GM18909 (cell line): ENCODE results near the gene TDRD10.

ENCODE experiments used
- ATAC-seq: cut with Tn5 transposase; IDR thresholded peaks from one replicate; pipeline ENCODE4 v1.9.1; 2021; ENCODE audit warnings: mild to moderate bottlenecking; ENCODE audit not compliant: unreplicated experiment, poor library complexity

Gene TDRD10, protein sequence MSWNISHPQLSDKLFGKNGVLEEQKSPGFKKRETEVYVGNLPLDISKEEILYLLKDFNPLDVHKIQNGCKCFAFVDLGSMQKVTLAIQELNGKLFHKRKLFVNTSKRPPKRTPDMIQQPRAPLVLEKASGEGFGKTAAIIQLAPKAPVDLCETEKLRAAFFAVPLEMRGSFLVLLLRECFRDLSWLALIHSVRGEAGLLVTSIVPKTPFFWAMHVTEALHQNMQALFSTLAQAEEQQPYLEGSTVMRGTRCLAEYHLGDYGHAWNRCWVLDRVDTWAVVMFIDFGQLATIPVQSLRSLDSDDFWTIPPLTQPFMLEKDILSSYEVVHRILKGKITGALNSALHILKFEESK

DNA sequence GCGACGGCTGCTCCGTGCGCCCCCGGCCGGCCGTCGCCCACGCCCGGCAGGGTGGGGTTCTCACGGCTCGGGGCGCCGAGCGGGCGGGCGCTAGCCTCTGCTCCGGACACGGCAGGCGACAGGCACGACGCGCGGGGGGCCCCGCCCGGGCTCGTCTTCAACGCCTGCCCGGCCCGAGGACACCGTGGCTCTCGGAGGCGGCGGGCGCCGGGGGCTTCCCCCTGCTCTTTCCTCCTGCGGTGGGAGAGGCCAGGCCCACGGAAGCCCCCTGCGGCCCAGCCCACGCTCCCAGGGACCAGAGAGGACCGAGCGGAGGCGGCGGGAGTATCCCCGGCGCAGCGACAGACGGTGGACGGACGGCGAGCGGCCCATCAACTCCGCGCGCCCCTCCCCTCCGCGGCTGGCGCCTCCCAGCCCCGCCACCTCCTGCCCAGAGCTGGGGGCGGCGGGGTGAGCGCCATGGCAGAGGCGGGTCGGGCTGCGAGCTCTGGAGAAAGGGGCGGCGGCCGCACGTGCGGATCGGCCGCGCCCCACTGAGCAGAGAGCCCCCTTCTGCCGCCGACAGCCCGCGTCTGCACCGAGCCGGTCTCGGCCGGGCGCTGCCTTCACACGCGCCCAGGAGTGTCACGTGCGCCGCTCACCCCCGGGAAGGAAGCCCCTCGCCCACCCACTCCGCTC lies at the start of gene TDRD10, which contains the start of gene SHE:
Gene TDRD10 (plus strand): TSS at position 154 of the 678 bp plus-strand sequence. CDS start 4,685 bp downstream, outside the sequence.
Gene SHE (minus strand): TSS at position 347 of the 678 bp plus-strand sequence. CDS start 386 bp downstream, outside the sequence.
- no peak for ATAC-seq

DNA sequence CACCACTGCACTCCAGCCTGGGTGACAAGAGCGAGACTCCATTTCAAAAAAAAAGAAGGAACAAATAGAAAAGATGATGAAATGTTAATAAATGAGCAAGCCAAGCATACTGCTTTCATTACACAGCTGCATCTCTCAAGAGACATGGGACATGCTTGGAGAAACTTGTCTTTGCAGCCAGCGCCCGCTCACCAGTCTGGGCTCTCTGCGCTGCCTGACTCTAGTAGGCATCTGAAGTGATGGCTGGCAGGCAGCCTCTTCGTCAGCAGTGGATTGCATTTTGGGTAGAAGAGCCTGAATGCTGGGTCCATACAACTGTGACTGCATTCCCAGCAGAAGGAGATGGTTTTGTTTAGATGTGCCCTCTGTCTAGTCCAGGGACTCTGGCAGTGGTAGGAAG lies 48.9 kb upstream of the TDRD10 start:
- ATAC-seq: no peak

DNA sequence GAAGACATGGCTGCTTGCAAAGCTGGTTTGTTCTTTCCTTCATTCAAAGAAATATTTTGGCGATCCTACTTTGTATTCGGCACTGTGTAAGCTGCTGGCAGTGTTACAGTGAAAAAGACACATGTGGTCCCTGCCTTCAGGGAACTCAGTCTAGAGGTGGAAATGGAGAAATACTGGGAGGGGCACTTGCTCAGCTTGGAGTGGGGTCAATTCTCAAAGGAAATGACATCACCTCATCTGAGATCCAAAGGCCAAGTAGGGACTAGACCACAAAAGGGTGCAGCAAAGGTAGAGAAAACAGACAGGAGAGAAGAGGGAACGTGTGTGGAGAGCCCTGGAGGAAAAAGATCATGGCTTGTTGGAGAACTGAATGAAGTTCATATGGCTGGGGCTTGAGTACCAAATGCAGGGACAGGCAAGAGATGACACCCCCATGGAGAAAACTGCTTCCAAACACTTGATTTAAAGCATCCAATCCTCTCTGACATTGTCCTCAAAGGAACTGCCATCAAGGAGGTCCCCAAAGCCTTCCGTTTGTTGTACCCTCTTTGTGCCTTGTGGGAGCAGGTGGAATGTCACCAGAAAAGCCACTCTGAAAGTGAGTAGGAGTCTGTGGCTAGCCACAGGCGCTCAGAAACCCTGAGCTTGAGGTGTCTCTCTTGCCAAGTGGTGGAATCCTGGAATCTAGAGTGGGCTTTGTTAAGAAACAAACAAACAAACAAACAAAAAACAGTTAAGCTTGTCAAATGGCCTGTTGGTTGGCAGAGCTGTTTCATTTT lies 48.3 kb upstream of the TDRD10 start:
- ATAC-seq: no peak

DNA sequence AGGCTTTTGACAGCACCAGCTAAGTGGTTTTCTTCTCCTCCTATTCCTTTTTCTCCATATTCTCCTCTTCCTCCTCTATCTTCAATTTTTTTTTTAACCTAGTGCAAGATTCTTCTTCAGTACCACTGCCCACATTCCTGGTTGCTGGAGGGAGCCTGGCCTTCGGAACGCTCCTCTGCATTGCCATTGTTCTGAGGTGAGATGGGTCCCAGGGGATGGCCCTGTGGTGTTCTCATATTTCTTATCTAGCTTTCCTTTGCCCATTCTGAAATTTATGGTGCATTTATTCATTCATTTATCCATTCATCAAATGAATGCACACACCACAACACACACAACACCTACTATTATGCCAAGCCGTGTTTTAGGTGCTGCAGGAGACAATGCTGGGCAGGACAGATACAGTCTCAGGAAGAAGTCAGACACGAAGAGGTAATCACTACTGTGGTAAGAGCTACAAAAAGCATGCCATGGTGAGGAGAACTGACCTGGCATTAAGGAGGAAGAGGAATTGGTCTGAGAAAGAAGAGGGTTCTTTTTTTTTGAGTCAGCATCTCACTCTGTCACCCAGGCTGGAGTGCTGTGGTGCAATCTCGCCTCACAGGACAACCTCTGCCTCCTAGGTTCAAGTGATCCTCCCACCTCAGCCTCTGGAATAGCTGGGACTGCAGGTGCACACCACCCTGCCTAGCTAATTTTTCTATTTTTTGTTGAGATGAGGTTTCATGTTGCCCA lies 47.5 kb upstream of the TDRD10 start:
- no peak for ATAC-seq

DNA sequence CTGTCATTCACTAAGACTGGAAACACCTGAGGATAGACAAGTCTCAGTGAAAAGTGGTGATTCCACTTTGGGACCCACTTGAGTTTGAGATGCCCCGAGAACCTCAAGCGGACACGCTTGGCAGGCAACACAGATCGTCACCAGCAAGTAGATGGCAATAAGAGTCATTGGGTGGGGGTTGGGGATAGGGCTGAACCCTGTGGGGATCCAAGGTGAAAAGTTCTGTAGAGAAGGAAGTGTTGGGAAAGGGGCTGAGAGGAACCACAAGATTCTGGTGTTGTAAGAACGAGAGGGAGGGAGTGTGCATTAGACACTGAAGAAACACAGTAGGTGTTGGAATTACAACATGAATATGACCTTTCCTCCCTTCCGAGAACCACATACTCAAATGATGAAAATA lies 45.4 kb upstream of the TDRD10 start:
- no peak for ATAC-seq

DNA sequence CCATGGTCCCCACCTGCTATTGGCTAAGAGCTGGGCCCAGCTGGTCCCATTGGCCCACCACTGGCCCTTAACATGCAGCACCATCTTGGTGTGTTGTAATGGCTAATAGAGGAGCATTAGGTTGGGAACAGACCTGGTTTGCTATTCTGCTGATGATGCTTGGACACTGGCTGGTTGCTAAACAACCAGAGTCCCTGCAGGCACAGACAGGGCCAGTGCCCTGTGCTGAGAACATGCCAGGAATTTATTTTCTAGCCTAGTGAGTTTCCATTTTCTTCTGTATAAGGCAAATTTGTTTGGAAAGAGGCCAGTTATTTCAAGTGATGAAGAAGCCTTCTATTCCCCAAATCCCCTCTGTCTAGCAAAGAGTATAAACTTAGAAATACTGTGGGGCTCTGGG lies 42.9 kb upstream of the TDRD10 start:
- no peak for ATAC-seq

DNA sequence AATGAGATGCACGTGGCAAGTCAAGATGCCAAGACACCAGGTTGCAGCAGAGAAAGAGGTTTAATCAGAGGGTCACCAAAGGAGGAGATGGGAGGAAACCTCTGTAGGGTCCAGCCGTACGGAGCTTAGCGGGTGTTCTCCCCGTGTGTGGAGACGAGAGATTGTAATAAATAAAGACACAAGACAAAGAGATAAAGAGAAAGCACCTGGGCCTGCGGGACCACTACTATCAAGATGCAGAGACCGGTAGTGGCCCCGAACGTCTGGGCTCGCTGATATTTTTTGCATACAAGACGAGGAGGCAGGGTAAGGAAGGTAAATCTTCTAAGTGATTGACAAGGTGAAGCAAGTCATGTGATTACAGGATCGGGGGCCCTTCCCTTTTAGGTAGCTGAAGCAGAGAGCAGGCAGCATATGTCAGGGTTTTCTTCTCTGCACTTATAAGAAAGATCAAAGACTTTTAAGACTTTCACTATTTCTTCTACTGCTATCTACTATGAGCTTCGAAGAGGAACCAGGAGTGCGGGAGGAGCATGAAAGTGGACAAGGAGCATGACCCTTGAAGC lies 41.2 kb upstream of the TDRD10 start:
- no peak for ATAC-seq

DNA sequence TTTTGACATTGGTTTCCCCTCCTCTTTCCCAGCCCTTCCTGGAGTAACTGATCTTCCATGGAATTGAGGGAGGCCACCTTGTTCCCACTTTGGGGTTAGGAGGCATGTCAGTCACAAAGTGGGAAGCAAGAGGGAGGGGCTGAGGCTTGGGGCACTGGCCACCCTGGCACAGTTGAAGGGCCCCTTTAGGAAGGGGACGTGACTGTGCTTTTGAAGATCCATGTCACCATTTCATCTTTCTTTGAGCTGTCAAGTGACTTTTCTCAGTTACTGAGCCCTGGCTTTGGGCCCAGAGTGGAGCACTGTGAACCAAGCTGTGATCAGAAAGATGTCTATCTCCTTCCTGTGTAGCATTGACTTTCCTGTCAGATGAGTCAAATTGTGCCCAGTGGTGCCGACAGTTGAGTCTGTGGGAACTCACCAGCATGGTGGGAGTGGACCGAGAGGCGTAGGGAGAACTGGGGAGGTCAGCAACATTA lies 38.5 kb upstream of the TDRD10 start:
- ATAC-seq: no peak

DNA sequence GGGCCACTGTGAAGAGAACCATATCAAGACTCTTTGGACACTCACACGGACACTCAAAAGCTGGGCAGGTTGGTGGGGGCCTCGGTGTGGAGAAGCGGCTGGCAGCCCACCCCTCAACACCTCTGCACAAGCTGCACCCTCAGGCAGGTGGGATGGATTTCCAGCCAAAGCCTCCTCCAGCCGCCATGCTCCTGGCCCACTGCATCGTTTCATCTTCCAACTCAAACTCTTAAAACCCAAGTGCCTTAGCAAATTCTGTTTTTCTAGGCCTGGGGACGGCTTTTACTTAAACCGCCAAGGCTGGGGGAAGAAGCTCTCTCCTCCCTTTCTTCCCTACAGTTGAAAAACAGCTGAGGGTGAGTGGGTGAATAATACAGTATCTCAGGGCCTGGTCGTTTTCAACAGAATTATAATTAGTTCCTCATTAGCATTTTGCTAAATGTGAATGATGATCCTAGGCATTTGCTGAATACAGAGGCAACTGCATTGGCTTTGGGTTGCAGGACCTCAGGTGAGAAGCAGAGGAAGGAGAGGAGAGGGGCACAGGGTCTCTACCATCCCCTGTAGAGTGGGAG lies 36.3 kb upstream of the TDRD10 start:
- ATAC-seq: no peak

DNA sequence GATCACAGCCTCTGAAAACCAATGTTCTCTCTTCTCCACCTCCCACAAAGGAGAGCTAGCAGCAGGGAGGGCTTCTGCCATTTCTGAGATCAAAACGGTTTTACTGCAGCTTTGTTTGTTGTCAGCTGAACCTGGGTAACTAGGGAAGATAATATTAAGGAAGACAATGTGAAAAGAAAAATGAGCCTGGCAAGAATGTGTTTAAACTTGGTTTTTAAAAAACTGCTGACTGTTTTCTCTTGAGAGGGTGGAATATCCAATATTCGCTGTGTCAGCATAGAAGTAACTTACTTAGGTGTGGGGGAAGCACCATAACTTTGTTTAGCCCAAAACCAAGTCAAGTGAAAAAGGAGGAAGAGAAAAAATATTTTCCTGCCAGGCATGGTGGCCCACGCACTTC lies 35.8 kb upstream of the TDRD10 start:
- ATAC-seq: no peak

DNA sequence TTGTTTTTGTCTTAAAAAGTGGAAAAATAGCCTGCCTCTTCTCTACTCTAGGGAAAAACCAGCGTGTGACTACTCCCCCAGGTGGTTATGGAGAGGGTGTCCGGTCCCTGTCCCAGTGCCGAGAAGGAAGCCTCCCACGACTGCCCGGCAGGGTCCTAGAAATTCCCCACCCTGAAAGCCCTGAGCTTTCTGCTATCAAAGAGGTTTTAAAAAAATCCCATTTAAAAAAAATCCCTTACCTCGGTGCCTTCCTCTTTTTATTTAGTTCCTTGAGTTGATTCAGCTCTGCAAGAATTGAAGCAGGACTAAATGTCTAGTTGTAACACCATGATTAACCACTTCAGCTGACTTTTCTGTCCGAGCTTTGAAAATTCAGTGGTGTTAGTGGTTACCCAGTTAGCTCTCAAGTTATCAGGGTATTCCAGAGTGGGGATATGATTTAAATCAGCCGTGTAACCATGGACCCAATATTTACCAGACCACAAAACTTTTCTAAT lies 35.0 kb upstream of the TDRD10 start:
- ATAC-seq: no peak

DNA sequence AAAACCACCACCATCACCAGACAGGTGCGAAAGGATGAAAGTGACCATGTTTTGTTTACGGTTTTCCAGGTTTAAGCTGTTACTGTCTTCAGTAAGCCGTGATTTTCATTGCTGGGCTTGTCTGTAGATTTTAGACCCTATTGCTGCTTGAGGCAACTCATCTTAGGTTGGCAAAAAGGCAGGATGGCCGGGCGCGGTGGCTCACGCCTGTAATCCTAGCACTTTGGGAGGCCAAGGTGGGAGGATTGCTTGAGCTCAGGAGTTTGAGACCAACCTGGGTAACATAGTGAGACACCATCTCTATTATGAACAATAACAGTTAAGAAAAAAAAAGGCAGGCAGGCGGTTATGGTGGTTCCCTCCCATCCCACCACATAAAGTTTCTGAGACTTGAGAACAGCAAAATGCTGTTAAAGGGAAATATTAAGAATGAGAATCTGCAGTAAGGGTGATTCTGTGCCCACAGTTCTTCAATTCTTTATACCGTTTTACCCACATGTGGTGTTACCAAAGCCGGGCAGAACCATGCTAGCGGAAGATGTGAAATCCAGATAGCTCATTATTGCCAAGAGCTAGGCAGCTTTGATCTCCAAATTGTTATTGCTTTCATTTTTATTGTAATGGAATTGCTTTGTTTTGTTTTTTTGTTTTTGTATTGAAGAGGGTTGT lies 34.5 kb upstream of the TDRD10 start:
- no peak for ATAC-seq

DNA sequence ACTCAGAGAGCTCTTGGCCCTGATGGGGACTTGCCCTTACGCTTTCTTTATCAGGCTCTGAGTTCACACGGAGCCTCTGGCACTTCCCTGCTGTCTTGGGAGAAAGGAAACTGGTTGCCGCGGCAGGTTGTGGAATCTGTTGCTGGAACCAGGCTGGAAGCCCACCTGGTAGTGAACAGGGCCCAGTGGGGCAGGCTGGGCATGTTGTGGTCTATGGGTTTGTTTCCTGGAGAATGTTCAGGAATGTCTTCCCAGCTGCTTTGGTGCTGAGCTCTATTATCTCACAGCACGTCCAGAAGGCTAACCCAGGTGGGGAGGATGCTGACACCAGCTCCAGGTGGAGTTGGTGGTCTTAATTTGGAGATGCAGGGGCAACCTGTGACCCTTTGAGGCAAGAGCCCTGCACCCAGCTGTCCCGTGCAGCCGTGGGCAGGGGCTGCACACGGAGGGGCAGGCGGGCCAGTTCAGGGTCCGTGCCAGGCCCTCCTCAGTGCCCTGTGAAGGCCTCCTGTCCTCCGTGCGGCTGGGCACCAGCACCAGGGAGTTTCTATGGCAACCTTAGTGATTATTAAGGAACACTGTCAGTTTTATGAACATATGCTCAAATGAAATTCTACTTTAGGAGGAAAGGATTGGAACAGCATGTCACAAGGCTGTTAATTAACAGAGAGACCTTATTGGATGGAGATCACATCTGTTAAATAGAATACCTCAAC lies 33.3 kb upstream of the TDRD10 start:
- no peak for ATAC-seq

DNA sequence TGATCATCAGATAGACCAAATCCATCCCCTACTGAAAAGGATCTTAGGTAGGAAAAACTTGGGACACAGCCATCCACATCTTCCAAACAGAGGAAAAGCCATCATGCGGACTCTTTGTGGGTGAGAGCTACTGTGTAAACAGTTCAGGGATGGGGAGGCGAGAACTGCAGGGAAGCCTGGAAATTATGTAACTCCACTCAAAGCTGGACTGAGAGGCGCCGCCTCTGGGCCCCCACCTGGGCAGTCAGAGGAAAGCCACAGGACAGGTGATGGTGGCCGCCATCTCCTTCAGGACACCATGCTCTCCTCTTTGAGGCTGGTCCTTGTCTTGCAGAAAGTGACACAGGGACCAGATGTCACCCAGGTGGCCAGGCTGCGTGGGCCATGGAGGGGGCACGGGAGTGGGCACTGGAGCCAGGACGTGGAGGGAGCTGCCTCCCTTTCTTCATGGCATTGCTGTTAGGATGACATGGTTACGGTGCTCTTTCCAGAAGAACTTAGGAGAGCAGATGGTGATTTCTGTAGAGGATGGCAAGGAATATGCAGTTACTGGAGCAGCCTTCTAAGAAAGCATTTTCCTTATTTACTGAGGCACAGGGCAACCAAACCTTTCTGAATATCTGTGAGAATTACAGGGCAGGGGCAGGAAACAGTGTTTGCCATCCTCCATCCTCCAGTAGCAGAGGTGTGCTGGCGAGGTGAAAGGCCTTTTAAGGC lies 32.0 kb upstream of the TDRD10 start:
- no peak for ATAC-seq

DNA sequence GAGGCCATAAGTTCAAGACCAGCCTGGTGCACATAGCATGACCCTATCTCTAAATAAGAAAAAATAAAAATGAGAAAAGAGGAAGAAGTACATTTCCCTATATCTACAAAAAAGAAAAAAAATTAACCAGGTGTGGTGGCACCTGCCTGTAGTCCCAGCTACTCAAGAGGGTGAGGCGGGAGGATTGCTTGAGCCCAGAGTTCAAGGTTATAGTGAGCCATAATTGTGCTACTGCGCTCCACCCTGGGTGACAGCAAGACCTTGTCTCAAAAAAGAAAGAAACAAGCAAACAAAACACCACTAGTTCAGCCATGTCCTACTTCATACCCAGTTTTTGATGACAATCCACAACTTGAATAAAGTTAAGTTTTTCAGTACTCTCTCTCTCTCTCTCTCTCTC lies 30.7 kb upstream of the TDRD10 start:
- no peak for ATAC-seq

DNA sequence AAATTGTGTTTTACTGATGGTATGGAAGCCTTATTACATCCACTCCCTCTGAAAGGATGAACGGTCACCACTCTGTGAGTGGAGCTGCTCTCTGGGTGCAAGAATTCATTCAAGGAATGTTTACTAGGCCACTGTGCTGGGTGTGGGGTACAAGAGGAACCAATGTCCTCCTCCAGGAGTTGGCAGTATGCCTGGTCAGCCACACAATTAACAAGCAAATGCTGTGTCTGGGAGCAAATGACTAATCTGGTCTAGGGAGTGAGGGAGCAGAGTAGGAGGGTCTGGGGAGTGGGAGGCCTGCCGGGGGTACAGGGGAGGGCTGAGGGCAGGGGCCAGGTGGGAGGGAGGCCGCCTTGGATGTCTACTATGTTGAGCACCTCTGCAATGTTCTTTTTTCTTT lies 27.2 kb upstream of the TDRD10 start:
- ATAC-seq: no peak

DNA sequence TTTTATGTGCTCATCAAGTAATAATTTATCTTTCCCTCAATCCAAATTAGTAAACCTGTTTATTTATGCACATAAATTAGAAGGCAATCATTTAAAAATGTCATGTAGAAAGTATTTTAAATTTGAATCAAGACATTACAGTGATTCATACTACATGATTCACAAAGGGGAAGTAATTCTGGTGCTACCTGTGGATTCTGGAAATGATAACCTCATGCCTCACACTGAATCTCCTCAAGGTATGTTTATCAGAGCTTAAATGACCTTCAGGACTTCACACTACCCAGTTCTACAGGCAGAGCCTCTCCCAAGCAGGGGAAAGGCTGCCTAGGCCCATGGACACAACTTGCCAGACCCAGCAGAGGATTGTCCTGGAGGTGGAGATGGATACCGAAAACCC lies 25.2 kb upstream of the TDRD10 start:
- ATAC-seq: no peak

DNA sequence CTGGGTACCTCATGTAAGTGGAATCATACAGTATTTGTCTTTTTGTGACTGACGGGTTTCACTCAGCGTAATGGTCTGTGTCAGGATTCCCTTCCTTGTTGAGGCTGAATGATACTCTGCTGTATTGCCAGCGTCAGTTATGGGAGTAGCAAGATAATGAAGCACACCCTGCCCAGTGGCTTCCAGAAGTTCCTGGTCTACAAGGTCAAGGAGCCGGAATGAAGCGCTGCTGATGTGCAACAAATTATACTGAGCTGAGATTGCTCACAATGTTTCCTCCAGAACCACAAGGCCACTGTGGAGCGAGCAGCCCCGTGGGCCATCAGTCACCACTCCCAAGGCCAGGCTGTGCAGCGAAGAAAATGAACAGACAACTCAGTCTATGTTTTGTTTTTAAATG lies 24.0 kb upstream of the TDRD10 start:
- no peak for ATAC-seq
